HCT116 (cell line): ENCODE data around the gene KIF5C. TPM values are rescaled to one million over a fixed set of nuclear protein-coding genes. Genes with fewer than 3 reads are reported as not detected.

ENCODE experiments used
- ATAC-seq: fragments of 200-7000 bp; cut with Tn5 transposase; 2 replicates; pipeline ENCODE4 v1.9.1; 2020; ENCODE audit warnings: mild to moderate bottlenecking, moderate library complexity
- BruUV-seq: library from RNA; stranded (reverse); fragments of 400-500 nt; replicated peaks from 2 replicates; lab custom pipeline; 2021; lab: Mats Ljungman, UMichigan
- CTCF ChIA-PET: fragments of 300-600 bp; sonication (Branson Sonifier 250); formaldehyde crosslinking; loops from one replicate; lab custom pipeline; 2021; ENCODE audit warnings: antibody characterized with exemption; lab: Charles Lee
- POLR2A ChIA-PET: fragments of 300-600, 350-600 bp; sonication (Branson Sonifier 250); formaldehyde crosslinking; loops from one replicate; lab custom pipeline; 2021; ENCODE audit warnings: antibody characterized with exemption; lab: Charles Lee
- RAD21 ChIA-PET, 2 experiments: fragments of 300-600 bp; sonication (Branson Sonifier 250); formaldehyde crosslinking; loops; one replicate each; lab custom pipeline; 2023; ENCODE audit warnings: low total read pairs in 2 of 2; ENCODE audit not compliant: uncharacterized antibody in 2 of 2, unreplicated experiment in 2 of 2, low non-redundant PET in 1 of 2; lab: Charles Lee
- DNase-seq: peaks from one replicate; pipeline ENCODE4 v3.0.0-alpha.2; 2010; ENCODE audit warnings: low read depth, low spot score
- H2AFZ ChIP-seq: fragments of 200-600 bp; shearing (Covaris generic), sonication (generic); 2 replicates; pipeline ENCODE4 v1.6.1; 2017; ENCODE audit warnings: low read depth, mixed run types, mixed read lengths, antibody characterized with exemption, low read length; ENCODE audit not compliant: poor library complexity, severe bottlenecking
- H3K27ac ChIP-seq: 2 replicates; pipeline ENCODE4 v1.5.1; 2012; ENCODE audit warnings: low read depth, low read length
- H3K27me3 ChIP-seq: fragments of 200-600 bp; sonication (generic); 2 replicates; pipeline ENCODE4 v1.6.1; 2016; ENCODE audit warnings: mixed run types, low read length, mixed read lengths; ENCODE audit not compliant: insufficient read depth
- H3K36me3 ChIP-seq, 2 experiments: fragments of 200-500 bp in 1 of 2; fragments of 200-600 bp in 1 of 2; sonication (Bioruptor generic) in 1 of 2; sonication (generic) in 1 of 2; 2 replicates each; pipeline versions ENCODE4 v1.5.1 to v1.6.1; 2014 to 2016; ENCODE audit warnings: low read length in 2 of 2, inconsistent platforms in 1 of 2, mixed read lengths in 1 of 2, mixed run types in 1 of 2; ENCODE audit not compliant: insufficient read depth in 2 of 2, control insufficient read depth in 1 of 2
- H3K4me1 ChIP-seq, 2 experiments: fragments of 200-600 bp in 1 of 2; sonication (generic) in 1 of 2; 2 replicates each; pipeline versions ENCODE4 v1.5.1 to v1.6.1; 2012 to 2017; ENCODE audit warnings: low read length in 2 of 2, inconsistent platforms in 1 of 2, mild to moderate bottlenecking in 1 of 2, mixed read lengths in 1 of 2, mixed run types in 1 of 2, moderate library complexity in 1 of 2; ENCODE audit not compliant: insufficient read depth in 2 of 2, control insufficient read depth in 1 of 2
- H3K4me2 ChIP-seq: fragments of 200-600 bp; sonication (generic); 2 replicates; pipeline ENCODE4 v1.6.1; 2017; ENCODE audit warnings: mixed run types, low read length, mixed read lengths
- H3K4me3 ChIP-seq, 2 experiments: fragments of 200-600 bp in 1 of 2; sonication (generic) in 1 of 2; replicated peaks in 1 of 2; 2 replicates each; pipeline ENCODE4 v1.5.1; 2011 to 2016; ENCODE audit warnings: low read length in 2 of 2, control low read depth in 1 of 2, low read depth in 1 of 2, mild to moderate bottlenecking in 1 of 2, mixed read lengths in 1 of 2, mixed run types in 1 of 2
- H3K79me2 ChIP-seq: fragments of 200-600 bp; sonication (generic); 2 replicates; pipeline ENCODE4 v1.6.1; 2017; ENCODE audit warnings: mild to moderate bottlenecking, mixed run types, low read length, moderate library complexity, mixed read lengths; ENCODE audit not compliant: insufficient read depth
- H3K9ac ChIP-seq: fragments of 200-600 bp; sonication (generic); 2 replicates; pipeline ENCODE4 v1.6.1; 2016; ENCODE audit warnings: low read length, mixed read lengths
- H3K9me2 ChIP-seq: fragments of 200-600 bp; sonication (generic), shearing (Covaris generic); 2 replicates; pipeline ENCODE4 v1.6.1; 2017; ENCODE audit warnings: mixed run types, mild to moderate bottlenecking, moderate library complexity; ENCODE audit not compliant: insufficient read depth
- H3K9me3 ChIP-seq, 2 experiments: fragments of 200-500 bp in 1 of 2; fragments of 200-600 bp in 1 of 2; sonication (Bioruptor generic) in 1 of 2; sonication (generic) in 1 of 2; 2 replicates each; pipeline ENCODE4 v1.6.1; 2014 to 2017; ENCODE audit warnings: low read length in 2 of 2, mixed read lengths in 2 of 2, inconsistent platforms in 1 of 2, low read depth in 1 of 2, mild to moderate bottlenecking in 1 of 2, mixed run types in 1 of 2, moderate library complexity in 1 of 2; ENCODE audit not compliant: control insufficient read depth in 1 of 2, insufficient read depth in 1 of 2
- H4K20me1 ChIP-seq: fragments of 200-600 bp; sonication (generic), shearing (Covaris generic); 2 replicates; pipeline ENCODE4 v1.6.1; 2017; ENCODE audit warnings: mixed run types, mild to moderate bottlenecking, moderate library complexity; ENCODE audit not compliant: insufficient read depth
- CBX3 ChIP-seq: IDR thresholded peaks from 2 replicates; pipeline ENCODE4 v1.6.1; 2012; ENCODE audit warnings: low read depth
- CEBPB ChIP-seq: IDR thresholded peaks from 2 replicates; pipeline ENCODE4 v1.6.1; 2012; ENCODE audit warnings: low read depth
- EGR1 ChIP-seq: IDR thresholded peaks from 2 replicates; pipeline ENCODE4 v1.6.1; 2012; ENCODE audit warnings: low read depth
- EZH2 ChIP-seq: fragments of 200-600 bp; sonication (generic); IDR thresholded peaks from 2 replicates; pipeline ENCODE4 v1.6.1; 2017; ENCODE audit warnings: antibody characterized with exemption, mixed run types
- SIN3A ChIP-seq: IDR thresholded peaks from 2 replicates; pipeline ENCODE4 v1.6.1; 2012; ENCODE audit warnings: low read depth
- SP1 ChIP-seq: IDR thresholded peaks from 2 replicates; pipeline ENCODE4 v1.6.1; 2012; ENCODE audit warnings: low read depth
- intact Hi-C: fragments of 100-400 bp; cut with micrococcal nuclease; formaldehyde crosslinking; loops from 2 replicates; pipeline ENCODE4 v1.10.0; 2022
- total RNA-seq: library from RNA; stranded (reverse); gene quantifications from one replicate; pipeline ENCODE4 v1.2.1, GENCODE V29; 2021; ENCODE audit not compliant: unreplicated experiment

The KIF5C gene
- total RNA-seq, 1 experiment from 2014 or later: 6.5 TPM

DNA sequence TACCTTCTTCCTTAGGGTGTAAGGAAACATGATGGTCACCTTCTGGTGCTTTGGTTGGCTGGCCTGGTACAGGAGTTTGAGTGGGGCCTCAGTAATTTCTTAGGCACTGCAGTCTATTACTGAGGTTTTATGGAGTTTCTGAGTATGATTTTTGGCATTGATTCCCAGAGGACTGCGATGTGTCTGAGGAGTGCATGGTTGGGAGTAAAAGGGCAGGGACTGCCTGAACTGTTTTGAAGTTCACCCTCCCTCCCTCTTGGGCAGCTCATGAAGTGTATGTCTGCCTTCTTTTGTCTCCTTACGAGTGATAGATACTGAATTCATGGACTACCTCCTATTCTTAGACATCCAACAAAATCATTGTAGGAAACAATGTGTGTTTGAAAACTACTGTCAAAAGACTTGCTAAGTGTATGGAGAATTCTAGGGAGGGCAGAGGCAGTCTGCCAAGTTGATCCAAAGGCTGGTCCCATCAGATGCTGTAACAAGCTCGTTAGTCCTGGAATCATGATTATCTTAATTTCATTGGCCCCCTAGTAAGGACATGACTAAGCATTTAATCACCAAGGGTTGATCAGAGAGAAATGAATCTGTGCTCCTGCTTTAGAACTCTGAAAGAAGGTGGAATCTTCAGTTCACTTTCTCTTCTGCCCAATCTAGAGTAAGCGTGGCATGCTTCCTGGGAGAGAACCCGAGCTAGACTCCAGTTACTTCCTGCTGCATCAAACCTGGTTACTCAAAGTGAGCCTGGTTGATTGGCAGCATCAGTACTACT lies 190.0 kb downstream of the KIF5C start:
- no peaks in the 10 kb centered on the region for H3K27me3 ChIP-seq
- no peak overlapping the region for H3K4me3 ChIP-seq
- POLR2A ChIA-PET: no interaction called here
- BruUV-seq: no TSS peak
- no peaks in the 10 kb centered on the region for H4K20me1 ChIP-seq
- RAD21 ChIA-PET: no interaction called here
- H2AFZ ChIP-seq: no peak overlapping the region
- no peaks in the 10 kb centered on the region for H3K9me2 ChIP-seq
- intact Hi-C loops: no loop called here
- H3K9ac ChIP-seq: no peak overlapping the region
- ATAC-seq: no peak
- H3K4me1 ChIP-seq: peaks cover 0 to 5% of the 10 kb centered on the region in 2 experiments; a peak in 1 of 4 replicates
- H3K9me3 ChIP-seq: no peaks in the 10 kb centered on the region
- no peak overlapping the region for H3K27ac ChIP-seq
- DNase-seq: no peak
- H3K4me2 ChIP-seq: no peak overlapping the region
- no peaks in the 10 kb centered on the region for H3K36me3 ChIP-seq
- CTCF ChIA-PET: no interaction called here
- H3K79me2 ChIP-seq: no peaks in the 10 kb centered on the region
- no peak for TF ChIP-seq SIN3A

DNA sequence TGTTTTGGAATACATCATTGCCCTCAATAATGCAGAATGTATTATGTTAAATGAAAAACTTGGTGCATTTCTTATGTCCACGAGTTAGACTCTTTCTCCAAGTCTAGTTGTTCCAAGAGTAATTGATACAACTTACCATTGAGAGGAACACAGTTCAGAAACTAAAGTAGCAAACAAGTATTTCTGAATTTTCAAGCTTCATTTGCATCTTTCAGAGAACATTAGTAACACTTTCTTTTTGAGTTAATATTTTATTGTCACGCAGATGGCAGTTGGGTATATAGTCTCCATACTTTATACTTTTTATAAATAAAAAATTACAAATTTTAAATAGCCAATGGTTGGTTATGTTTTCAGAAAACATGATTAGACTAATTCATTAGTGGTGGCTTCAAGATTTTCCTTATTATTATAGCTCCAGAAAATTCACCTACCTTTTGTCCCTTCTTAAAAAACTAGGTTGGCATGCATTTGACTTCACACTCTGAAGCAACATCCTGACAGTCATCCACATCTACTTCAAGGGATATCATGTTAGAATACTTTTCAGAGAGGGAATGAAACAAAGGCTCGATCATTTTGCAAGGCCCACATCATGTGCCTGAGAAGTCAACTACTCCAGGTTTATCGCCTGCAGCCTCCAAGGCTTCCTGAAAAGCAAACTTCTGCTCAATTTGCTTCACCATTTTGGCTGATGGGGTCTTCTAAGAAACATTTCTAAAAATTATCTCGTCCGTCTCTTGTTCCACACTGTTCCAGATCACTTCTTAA lies 193.4 kb downstream of the KIF5C start:
- CTCF ChIA-PET: no interaction called here
- no peak overlapping the region for H3K4me2 ChIP-seq
- intact Hi-C loops: no loop called here
- H2AFZ ChIP-seq: no peak overlapping the region
- no peaks in the 10 kb centered on the region for H3K27me3 ChIP-seq
- no peak overlapping the region for H3K9ac ChIP-seq
- RAD21 ChIA-PET: no interaction called here
- H3K9me3 ChIP-seq: no peaks in the 10 kb centered on the region
- no peak overlapping the region for H3K27ac ChIP-seq
- ATAC-seq (no peak), DNase-seq (no peak)
- POLR2A ChIA-PET: no interaction called here
- no TSS peak for BruUV-seq
- H3K79me2 ChIP-seq: no peaks in the 10 kb centered on the region
- TF ChIP-seq CBX3 (no peak), EGR1 (no peak), CEBPB (no peak), SP1 (no peak), EZH2 (no peak)
- no peaks in the 10 kb centered on the region for H4K20me1 ChIP-seq
- H3K4me1 ChIP-seq: peaks cover 0 to 5% of the 10 kb centered on the region in 2 experiments; a peak in 1 of 4 replicates
- H3K36me3 ChIP-seq: no peaks in the 10 kb centered on the region
- H3K9me2 ChIP-seq: no peaks in the 10 kb centered on the region
- no peak overlapping the region for H3K4me3 ChIP-seq
